ENCODE data around the gene SCAMP4. TPM values are rescaled to one million over a fixed set of nuclear protein-coding genes. Genes with fewer than 3 reads are reported as not detected.

Gene SCAMP4
- total and polyA plus RNA-seq, 9 of the 15 experiments (the other 6 are each of a cell fraction or from before 2014, with no cell fraction given): 0.81 to 45.9 (median 12.8) TPM

GRCh38 chr19:1864480-1865171 lies 40.6 kb upstream of the SCAMP4 start (continued):
- TF ChIP-seq PATZ1 (CRISPR knock-in tag; IDR thresholded peaks at IDR 0.05; ENCODE audit: borderline replicate concordance) (peak; percentile 55; the same call in 1 of the 2 replicates), JUND (IDR thresholded peaks at IDR 0.05; ENCODE audit: borderline replicate concordance, low read depth, low read length) (0 out of 2 replicates have a peak, but pooled peaks have one; percentile 17), JUND (tag; IDR thresholded peaks at IDR 0.05; ENCODE audit: borderline replicate concordance, low read depth, low read length) (no peak), CBX1 (IDR thresholded peaks at IDR 0.05; ENCODE audit: low read depth) (0 out of 2 replicates have a peak, but pooled peaks have one; percentile 30), NBN (IDR thresholded peaks at IDR 0.05; ENCODE audit: low read depth) (0 out of 2 replicates have a peak, but pooled peaks have one; percentile 5), E4F1 (CRISPR knock-in tag; IDR thresholded peaks at IDR 0.05; ENCODE audit: borderline replicate concordance) (peak; percentile 13; the same call in 1 of the 2 replicates), SRSF1 (IDR thresholded peaks at IDR 0.05; ENCODE audit: low read depth, low read length) (no peak), KDM2B (CRISPR knock-in tag; IDR thresholded peaks at IDR 0.05) (0 out of 2 replicates have a peak, but pooled peaks have one; percentile 75), ZFX (CRISPR knock-in tag; IDR thresholded peaks at IDR 0.05) (peak; percentile 79), SP2 (IDR thresholded peaks at IDR 0.05; ENCODE audit: extremely low read depth, low read depth, low read length, poor library complexity, severe bottlenecking) (no peak), DEAF1 (CRISPR knock-in tag; IDR thresholded peaks at IDR 0.05) (0 out of 2 replicates have a peak, but pooled peaks have one; percentile 33), ZNF384 (IDR thresholded peaks at IDR 0.05; ENCODE audit: low read depth, low read length) (0 out of 2 replicates have a peak, but pooled peaks have one; percentile 12), NRF1 (conservative IDR thresholded peaks at IDR 0.05 in 1 of 2, IDR thresholded peaks at IDR 0.05 in 1 of 2) (peak; percentile 83 to 85), POLR2A (conservative IDR thresholded peaks at IDR 0.05) (peak; percentile 73), ZNF197 (CRISPR knock-in tag; IDR thresholded peaks at IDR 0.05; ENCODE audit: low read depth) (no peak), COPS2 (conservative IDR thresholded peaks at IDR 0.05) (no peak), ZNF174 (CRISPR knock-in tag; IDR thresholded peaks at IDR 0.05) (no peak), PCBP1 (IDR thresholded peaks at IDR 0.05; ENCODE audit: low read depth, low read length, poor library complexity, severe bottlenecking) (peak; percentile 41), EHMT2 (IDR thresholded peaks at IDR 0.05) (no peak), E2F4 (CRISPR knock-in tag; IDR thresholded peaks at IDR 0.05; ENCODE audit: low read depth) (0 out of 2 replicates have a peak, but pooled peaks have one; percentile 68), PHF21A (IDR thresholded peaks at IDR 0.05; ENCODE audit: borderline replicate concordance, low read depth) (peak; percentile 98)

Data from K562 (cell line).